A549 (cell line): Measurements from ENCODE around the gene KCTD21. TPM values are rescaled to one million over a fixed set of nuclear protein-coding genes. Genes with fewer than 3 reads are reported as not detected.

ENCODE experiments used
- ATAC-seq, 2 experiments: fragments of 200-7000 bp in 1 of 2; fragments of >200 bp in 1 of 2; cut with Nextera tagmentation in 1 of 2; cut with Tn5 transposase in 1 of 2; 3 replicates each; pipeline versions ENCODE4 v1.8.0 to v1.9.1; 2018 to 2020; ENCODE audit warnings: mild to moderate bottlenecking in 1 of 2, moderate library complexity in 1 of 2
- CTCF ChIA-PET: fragments of 300-600 bp; sonication (Branson Sonifier 250); formaldehyde crosslinking; extraction: SDS; loops from one replicate; lab custom pipeline; 2021; ENCODE audit warnings: antibody characterized with exemption, inconsistent platforms; lab: Yijun Ruan, JAX
- POLR2A ChIA-PET: fragments of 350-600 bp; formaldehyde crosslinking; extraction: SDS; loops from one replicate; lab custom pipeline; 2021; ENCODE audit warnings: antibody characterized with exemption, inconsistent platforms; lab: Yijun Ruan, JAX
- DNase-seq, 2 experiments: peaks; one replicate each; pipeline versions ENCODE4 v3.0.0 to v3.0.0-alpha.2; 2011 to 2016; ENCODE audit warnings: low read depth in 1 of 2, low spot score in 1 of 2
- FAIRE-seq: peaks from 2 replicates; lab custom pipeline; 2011; peaks lifted over from hg19 to GRCh38; lab: Jason Lieb, UNC
- H3K27ac ChIP-seq, 2 experiments: fragments of >200 bp; sonication (Bioruptor Twin); formaldehyde crosslinking; 3 replicates each; pipeline ENCODE4 v1.5.1; 2016 to 2017
- H3K4me1 ChIP-seq: fragments of >200 bp; sonication (Bioruptor Twin); formaldehyde crosslinking; 3 replicates; pipeline ENCODE4 v1.6.1; 2016
- H3K4me2 ChIP-seq: fragments of >200 bp; sonication (Bioruptor Twin); formaldehyde crosslinking; 3 replicates; pipeline ENCODE4 v1.6.1; 2016
- H3K4me3 ChIP-seq: fragments of >200 bp; sonication (Bioruptor Twin); formaldehyde crosslinking; 3 replicates; pipeline ENCODE4 v1.5.1; 2016
- H3K9me3 ChIP-seq: fragments of >200 bp; sonication (Bioruptor Twin); formaldehyde crosslinking; 3 replicates; pipeline ENCODE4 v1.6.1; 2016
- CBX2 ChIP-seq: fragments of 200-600 bp; sonication (generic); IDR thresholded peaks from 2 replicates; pipeline ENCODE4 v1.6.1; 2016; ENCODE audit warnings: low read depth, mild to moderate bottlenecking, borderline replicate concordance
- CEBPB ChIP-seq, 2 experiments: fragments of >200 bp in 1 of 2; sonication (Bioruptor Twin) in 1 of 2; formaldehyde crosslinking in 1 of 2; IDR thresholded peaks; 2 replicates each; pipeline ENCODE4 v1.6.1; 2012 to 2016
- CHD4 ChIP-seq: fragments of 200-600 bp; sonication (generic); IDR thresholded peaks from 2 replicates; pipeline ENCODE4 v1.6.1; 2016; ENCODE audit warnings: antibody characterized with exemption, mild to moderate bottlenecking, borderline replicate concordance
- EP300 ChIP-seq, 2 experiments: fragments of >200 bp; sonication (Bioruptor Twin); formaldehyde crosslinking; IDR thresholded peaks; 2 replicates in 1 of 2; 3 replicates in 1 of 2; pipeline ENCODE4 v1.6.1; 2016 to 2017
- GATA3 ChIP-seq: IDR thresholded peaks from 2 replicates; pipeline ENCODE4 v1.6.1; 2012; ENCODE audit warnings: borderline replicate concordance
- HEYL ChIP-seq: fragments of 250-450 bp; sonication (Bioruptor Pico); IDR thresholded peaks from 2 replicates; pipeline ENCODE4 v1.8.0; 2021; ENCODE audit warnings: mild to moderate bottlenecking, moderate library complexity
- HMGXB4 ChIP-seq: fragments of 250-450 bp; sonication (Bioruptor Pico); IDR thresholded peaks from 2 replicates; pipeline ENCODE4 v1.5.0; 2021; ENCODE audit warnings: mild to moderate bottlenecking, moderate library complexity, borderline replicate concordance
- HOXB13 ChIP-seq: fragments of 250-450 bp; sonication (Bioruptor Pico); IDR thresholded peaks from 2 replicates; pipeline ENCODE4 v1.5.0; 2020; ENCODE audit warnings: low read depth, mild to moderate bottlenecking, moderate library complexity
- HOXB5 ChIP-seq: fragments of 250-450 bp; sonication (Bioruptor Pico); IDR thresholded peaks from 2 replicates; pipeline ENCODE4 v1.5.0; 2020; ENCODE audit warnings: mild to moderate bottlenecking, moderate library complexity
- JUN ChIP-seq, 2 experiments: fragments of >200 bp; sonication (Bioruptor Twin); formaldehyde crosslinking; IDR thresholded peaks; 2 replicates in 1 of 2; 3 replicates in 1 of 2; pipeline ENCODE4 v1.6.1; 2016 to 2017
- MAFK ChIP-seq: fragments of 450-650 bp; IDR thresholded peaks from 2 replicates; pipeline ENCODE4 v1.6.1; 2014; ENCODE audit not compliant: partially characterized antibody
- MAZ ChIP-seq: fragments of 150-350 bp; IDR thresholded peaks from 2 replicates; pipeline ENCODE4 v1.6.1; 2014; ENCODE audit warnings: antibody characterized with exemption, low read depth, low read length, borderline replicate concordance
- NFE2L2 ChIP-seq: fragments of 150-350 bp; conservative IDR thresholded peaks from 2 replicates; pipeline ENCODE4 v1.6.1; 2014; ENCODE audit warnings: low read length
- NPAS2 ChIP-seq: fragments of 250-450 bp; sonication (Bioruptor Pico); IDR thresholded peaks from 2 replicates; pipeline ENCODE4 v1.8.0; 2022; ENCODE audit warnings: mild to moderate bottlenecking, moderate library complexity, borderline replicate concordance
- POLR2A ChIP-seq: IDR thresholded peaks from 2 replicates; pipeline ENCODE4 v1.6.1; 2012; ENCODE audit warnings: mild to moderate bottlenecking, low read length
- POLR2AphosphoS2 ChIP-seq: conservative IDR thresholded peaks from 2 replicates; pipeline ENCODE4 v1.6.1; 2012; ENCODE audit warnings: low read length, improper control_type of control experiment, inconsistent platforms
- RARB ChIP-seq: fragments of 250-450 bp; sonication (Bioruptor Pico); IDR thresholded peaks from 2 replicates; pipeline ENCODE4 v1.8.0; 2021; ENCODE audit warnings: mild to moderate bottlenecking, moderate library complexity
- RCOR1 ChIP-seq: fragments of 150-350 bp; IDR thresholded peaks from 2 replicates; pipeline ENCODE4 v1.6.1; 2014; ENCODE audit warnings: antibody characterized with exemption, low read length, low read depth
- RNF2 ChIP-seq: fragments of 200-600 bp; sonication (generic); IDR thresholded peaks from 2 replicates; pipeline ENCODE4 v1.6.1; 2016; ENCODE audit warnings: low read depth, mild to moderate bottlenecking, antibody characterized with exemption, moderate library complexity, borderline replicate concordance
- SMC3 ChIP-seq: fragments of >200 bp; sonication (Bioruptor Twin); formaldehyde crosslinking; IDR thresholded peaks from 3 replicates; pipeline ENCODE4 v1.6.1; 2018; ENCODE audit warnings: inconsistent platforms
- USF2 ChIP-seq: fragments of 450-650 bp; IDR thresholded peaks from 2 replicates; pipeline ENCODE4 v1.6.1; 2014; ENCODE audit warnings: antibody characterized with exemption
- ZNF302 ChIP-seq: fragments of 250-450 bp; sonication (Bioruptor Pico); IDR thresholded peaks from 2 replicates; pipeline ENCODE4 v1.9.0; 2021; ENCODE audit warnings: inconsistent platforms, mild to moderate bottlenecking, moderate library complexity
- ZSCAN20 ChIP-seq: fragments of 250-450 bp; sonication (Bioruptor Pico); IDR thresholded peaks from 2 replicates; pipeline ENCODE4 v1.8.0; 2022; ENCODE audit warnings: mild to moderate bottlenecking, moderate library complexity
- WGBS: methylation state at CpG from one replicate; pipeline ENCODE4 v1.1.6; 2017; ENCODE audit errors: missing lambda C conversion rate; 5-methylcytosine and 5-hydroxymethylcytosine counted together
- polyA plus RNA-seq, 4 experiments: library from polyadenylated mRNA; depleted of rRNA in 3 of 4; stranded (reverse); fragments of >200 nt; fragmentation: RNase III in 1 of 4; extraction: RNeasy Plus Mini Kit Qiagen cat#74134 plus additional on column Dnase treatment in 1 of 4; gene quantifications; 2 replicates in 3 of 4; 3 replicates in 1 of 4; pipeline ENCODE4 v1.2.3, GENCODE V29; 2011 to 2017

KCTD21 gene
- polyA plus RNA-seq, 2 of the 4 experiments (the other 2 are of a cell fraction): 5.9 to 7.2 TPM

- TF ChIP-seq HMGXB4 (CRISPR knock-in tag): no peak
- no peak for TF ChIP-seq NPAS2 (CRISPR knock-in tag)
- TF ChIP-seq RNF2: no peak
- TF ChIP-seq JUN (IDR thresholded peaks at IDR 0.05): no peak
- TF ChIP-seq NFE2L2: no peak
- TF ChIP-seq HEYL (CRISPR knock-in tag): no peak
Measured at GRCh38 chr11:78221396-78222315, 33.2 kb upstream of the KCTD21 start (continued).

GRCh38 chr11:78220218-78221157 lies 32.1 kb upstream of the KCTD21 start:
- CTCF ChIA-PET: interaction anchor here (1.0 to 2.8 kb wide), 3 partner anchors 8 to 344 kb away, joined by 3 to 19 read pairs (median 7); no protein-coding TSS in a partner anchor
- DNase-seq (no peak), ATAC-seq (no peak), FAIRE-seq (no peak)
- Histone ChIP-seq H3K4me1 (no peaks in the 10 kb centered on the region), H3K4me3 (no peak overlapping the region), H3K9me3 (no peaks in the 10 kb centered on the region), H3K27ac (no peak overlapping the region)
- 92% methylated on average over 14 of the region's 14 CpGs for WGBS
- TF ChIP-seq POLR2AphosphoS2 (no peak), MAZ (no peak), CEBPB (IDR thresholded peaks at IDR 0.05) (no peak), RARB (CRISPR knock-in tag) (no peak), POLR2A (no peak)
- TF ChIP-seq, all 56 proteins: peak for 0
- no peak overlapping the region for H3K4me2 ChIP-seq
- POLR2A ChIA-PET: no interaction called here

- 75% methylated on average over 7 of the region's 7 CpGs for WGBS
Measured at GRCh38 chr11:78219493-78220217, 31.2 kb upstream of the KCTD21 start.

More at GRCh38 chr11:78219493-78220217, 31.2 kb upstream of the KCTD21 start:
- CTCF ChIA-PET: interaction anchor here (2.8 kb wide), 1 partner anchor 9 kb away, joined by 19 read pairs; no protein-coding TSS in a partner anchor
- H3K4me2 ChIP-seq: no peak overlapping the region
- no peaks in the 10 kb centered on the region for H3K9me3 ChIP-seq
- no peaks in the 10 kb centered on the region for H3K4me1 ChIP-seq
- no peak for FAIRE-seq
- H3K27ac ChIP-seq: no peak overlapping the region
- ATAC-seq: no peak
- no peak for DNase-seq
- H3K4me3 ChIP-seq: no peak overlapping the region
- POLR2A ChIA-PET: no interaction called here
- no peak for TF ChIP-seq CHD4
- no peak for TF ChIP-seq USF2
- no peak for TF ChIP-seq HOXB5
- no peak for TF ChIP-seq RCOR1
- TF ChIP-seq CBX2: no peak
- no peak for TF ChIP-seq NFE2L2
- TF ChIP-seq SMC3: no peak
- TF ChIP-seq ZSCAN20: no peak
- TF ChIP-seq ZNF302 (CRISPR knock-in tag): no peak
- TF ChIP-seq GATA3: no peak
- no peak for TF ChIP-seq HOXB13 (CRISPR knock-in tag)
- TF ChIP-seq EP300 (IDR thresholded peaks at IDR 0.05): no peak
- no peak for TF ChIP-seq MAFK
